Nephron progenitor cell (in vitro differentiated cells): Measurements from ENCODE around the gene ANKRD10.

ENCODE experiments used
- DNase-seq: peaks from one replicate; pipeline ENCODE4 v3.0.0; 2021
- H3K27ac Mint-ChIP-seq: 2 replicates; pipeline ENCODE4 v1.8.0; 2021; ENCODE audit warnings: mild to moderate bottlenecking, moderate library complexity, mixed read lengths
- H3K27me3 Mint-ChIP-seq: 2 replicates; pipeline ENCODE4 v1.8.0; 2021; ENCODE audit warnings: mild to moderate bottlenecking, low read depth, mixed read lengths; ENCODE audit not compliant: poor library complexity
- H3K36me3 Mint-ChIP-seq: 2 replicates; pipeline ENCODE4 v1.8.0; 2021; ENCODE audit warnings: low read depth, mixed read lengths
- H3K4me1 Mint-ChIP-seq: 2 replicates; pipeline ENCODE4 v1.8.0; 2021; ENCODE audit warnings: mixed read lengths
- H3K4me3 Mint-ChIP-seq: 2 replicates; pipeline ENCODE4 v1.8.0; 2021; ENCODE audit warnings: mild to moderate bottlenecking, moderate library complexity, mixed read lengths
- H3K9me3 Mint-ChIP-seq: 2 replicates; pipeline ENCODE4 v1.8.0; 2021; ENCODE audit warnings: mild to moderate bottlenecking, moderate library complexity, mixed read lengths
- CTCF ChIP-seq: fragments of 200-600 bp; sonication (generic); IDR thresholded peaks from 2 replicates; pipeline ENCODE4 v1.5.0; 2021; ENCODE audit warnings: antibody characterized with exemption

ANKRD10 gene

GRCh38 chr13:110920038-110920437, 5.2 kb upstream of the ANKRD10 start:
- peaks cover 32% of the 10 kb centered on the region for H3K27me3 Mint-ChIP-seq
- H3K4me1 Mint-ChIP-seq = peaks cover 41% of the 10 kb centered on the region
- no peaks in the 10 kb centered on the region for H3K36me3 Mint-ChIP-seq
- no peak overlapping the region for H3K4me3 Mint-ChIP-seq
- no peak for DNase-seq
- no peak for TF ChIP-seq CTCF
- H3K27ac Mint-ChIP-seq = no peak overlapping the region
- H3K9me3 Mint-ChIP-seq = no peaks in the 10 kb centered on the region

- TF ChIP-seq CTCF = no peak
- DNase-seq = no peak
- no peaks in the 10 kb centered on the region for H3K9me3 Mint-ChIP-seq
- H3K27ac Mint-ChIP-seq = no peak overlapping the region
- H3K4me3 Mint-ChIP-seq = peak overlapping the region; percentile 88
- peaks cover 6% of the 10 kb centered on the region for H3K36me3 Mint-ChIP-seq
- peaks cover 39% of the 10 kb centered on the region for H3K4me1 Mint-ChIP-seq
- peaks cover 12% of the 10 kb centered on the region for H3K27me3 Mint-ChIP-seq
Measured at GRCh38 chr13:110916301-110917142, 1.7 kb upstream of the ANKRD10 start.

- H3K4me3 Mint-ChIP-seq = peak overlapping the region; percentile 88
- H3K9me3 Mint-ChIP-seq = no peaks in the 10 kb centered on the region
- H3K36me3 Mint-ChIP-seq = peaks cover 8% of the 10 kb centered on the region
- no peak for DNase-seq
- peaks cover 7% of the 10 kb centered on the region for H3K27me3 Mint-ChIP-seq
- no peak for TF ChIP-seq CTCF
- peak overlapping the region; percentile 96 for H3K27ac Mint-ChIP-seq
- peaks cover 40% of the 10 kb centered on the region for H3K4me1 Mint-ChIP-seq
Measured at GRCh38 chr13:110915874-110916206, 971 bp upstream of the ANKRD10 start.

GRCh38 chr13:110914331-110915056, 375 bp downstream of the ANKRD10 start:
- H3K4me1 Mint-ChIP-seq = peaks cover 53% of the 10 kb centered on the region
- peak overlapping the region; percentile 98 for H3K27ac Mint-ChIP-seq
- peak; percentile 88 for DNase-seq
- peaks cover 20% of the 10 kb centered on the region for H3K36me3 Mint-ChIP-seq
- H3K9me3 Mint-ChIP-seq = no peaks in the 10 kb centered on the region
- H3K4me3 Mint-ChIP-seq = peak overlapping the region; percentile 87
- TF ChIP-seq CTCF = no peak
- H3K27me3 Mint-ChIP-seq = no peaks in the 10 kb centered on the region

- peak overlapping the region; percentile 94 for H3K4me3 Mint-ChIP-seq
- peak overlapping the region; percentile 93 for H3K27ac Mint-ChIP-seq
- peaks cover 25% of the 10 kb centered on the region for H3K36me3 Mint-ChIP-seq
- no peak for DNase-seq
- no peak for TF ChIP-seq CTCF
- no peaks in the 10 kb centered on the region for H3K9me3 Mint-ChIP-seq
- H3K4me1 Mint-ChIP-seq = peaks cover 58% of the 10 kb centered on the region
- no peaks in the 10 kb centered on the region for H3K27me3 Mint-ChIP-seq
Measured at GRCh38 chr13:110914081-110914330, 863 bp downstream of the ANKRD10 start.
